Measurements from ENCODE around the gene FSHR. TPM values are rescaled to one million over a fixed set of nuclear protein-coding genes. Genes with fewer than 3 reads are reported as not detected.

The FSHR gene
- total RNA-seq, 1 donor from 2014 or later = not detected

DNA sequence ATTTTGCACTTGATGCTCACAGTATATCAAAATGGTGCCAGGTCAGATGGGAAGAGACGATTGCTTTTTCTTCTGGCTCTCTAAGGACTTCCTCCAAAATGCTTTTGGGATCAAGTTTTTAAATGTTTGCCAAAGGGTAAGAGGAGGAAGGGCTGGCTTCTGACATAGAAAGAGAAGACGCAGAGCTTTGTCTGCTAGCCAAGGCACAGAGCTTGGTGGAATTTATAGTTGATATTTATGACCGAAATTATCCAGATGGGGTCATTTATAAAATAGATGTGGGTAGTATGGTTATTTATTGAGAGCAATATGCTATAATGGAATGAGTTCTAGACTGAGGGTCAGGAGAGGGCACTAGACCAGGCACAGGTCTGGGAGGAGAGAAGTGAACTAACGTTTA lies 193.3 kb downstream of the FSHR start:
- no peak overlapping the region for H3K27ac Mint-ChIP-seq (ENCODE audit: unreplicated experiment)

DNA sequence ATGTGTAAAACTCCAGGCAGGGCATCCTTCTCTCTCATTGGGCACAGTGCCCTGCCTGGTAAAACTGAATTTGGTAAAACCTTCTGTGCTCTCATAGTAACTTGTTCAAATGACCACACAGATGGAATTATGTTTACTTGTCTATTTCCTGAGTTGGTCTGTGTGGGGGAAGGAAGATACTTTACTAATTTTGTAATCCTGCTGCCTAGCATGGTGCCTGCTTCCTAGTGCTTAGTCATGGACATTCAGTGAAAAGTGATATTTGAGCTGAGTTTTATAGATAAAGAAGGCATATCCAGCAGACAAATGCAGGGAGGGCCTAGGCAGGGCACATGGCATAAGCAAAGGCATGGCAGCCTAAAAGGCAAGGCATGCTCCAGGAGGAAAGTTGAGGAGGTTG lies 199.4 kb downstream of the FSHR start:
- Mint-ChIP-seq H3K27ac (ENCODE audit: unreplicated experiment) (no peak overlapping the region), H3K36me3 (ENCODE audit: low read depth, unreplicated experiment) (no peaks in the 10 kb centered on the region), H3K27me3 (ENCODE audit: unreplicated experiment) (peaks cover 6% of the 10 kb centered on the region), H3K4me1 (ENCODE audit: unreplicated experiment) (no peaks in the 10 kb centered on the region), H3K4me3 (ENCODE audit: unreplicated experiment) (no peak overlapping the region), H3K9me3 (ENCODE audit: unreplicated experiment) (no peaks in the 10 kb centered on the region)
- TF ChIP-seq, protein P1, sequence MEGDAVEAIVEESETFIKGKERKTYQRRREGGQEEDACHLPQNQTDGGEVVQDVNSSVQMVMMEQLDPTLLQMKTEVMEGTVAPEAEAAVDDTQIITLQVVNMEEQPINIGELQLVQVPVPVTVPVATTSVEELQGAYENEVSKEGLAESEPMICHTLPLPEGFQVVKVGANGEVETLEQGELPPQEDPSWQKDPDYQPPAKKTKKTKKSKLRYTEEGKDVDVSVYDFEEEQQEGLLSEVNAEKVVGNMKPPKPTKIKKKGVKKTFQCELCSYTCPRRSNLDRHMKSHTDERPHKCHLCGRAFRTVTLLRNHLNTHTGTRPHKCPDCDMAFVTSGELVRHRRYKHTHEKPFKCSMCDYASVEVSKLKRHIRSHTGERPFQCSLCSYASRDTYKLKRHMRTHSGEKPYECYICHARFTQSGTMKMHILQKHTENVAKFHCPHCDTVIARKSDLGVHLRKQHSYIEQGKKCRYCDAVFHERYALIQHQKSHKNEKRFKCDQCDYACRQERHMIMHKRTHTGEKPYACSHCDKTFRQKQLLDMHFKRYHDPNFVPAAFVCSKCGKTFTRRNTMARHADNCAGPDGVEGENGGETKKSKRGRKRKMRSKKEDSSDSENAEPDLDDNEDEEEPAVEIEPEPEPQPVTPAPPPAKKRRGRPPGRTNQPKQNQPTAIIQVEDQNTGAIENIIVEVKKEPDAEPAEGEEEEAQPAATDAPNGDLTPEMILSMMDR (IDR thresholded peaks at IDR 0.05; ENCODE audit: unreplicated experiment) = no peak
- DNase-seq (ENCODE audit: low spot score) = no peak

More for the DNA sequence above, 193.3 kb downstream of the FSHR start:
- no peak for DNase-seq (ENCODE audit: low spot score)
- TF ChIP-seq, protein P1 (IDR thresholded peaks at IDR 0.05; ENCODE audit: unreplicated experiment) = no peak
- H3K4me1 Mint-ChIP-seq (ENCODE audit: unreplicated experiment) = peaks cover 5% of the 10 kb centered on the region
- no peak overlapping the region for H3K4me3 Mint-ChIP-seq (ENCODE audit: unreplicated experiment)
- H3K27me3 Mint-ChIP-seq (ENCODE audit: unreplicated experiment) = peaks cover 2% of the 10 kb centered on the region
- no peaks in the 10 kb centered on the region for H3K9me3 Mint-ChIP-seq (ENCODE audit: unreplicated experiment)
- no peaks in the 10 kb centered on the region for H3K36me3 Mint-ChIP-seq (ENCODE audit: low read depth, unreplicated experiment)

DNA sequence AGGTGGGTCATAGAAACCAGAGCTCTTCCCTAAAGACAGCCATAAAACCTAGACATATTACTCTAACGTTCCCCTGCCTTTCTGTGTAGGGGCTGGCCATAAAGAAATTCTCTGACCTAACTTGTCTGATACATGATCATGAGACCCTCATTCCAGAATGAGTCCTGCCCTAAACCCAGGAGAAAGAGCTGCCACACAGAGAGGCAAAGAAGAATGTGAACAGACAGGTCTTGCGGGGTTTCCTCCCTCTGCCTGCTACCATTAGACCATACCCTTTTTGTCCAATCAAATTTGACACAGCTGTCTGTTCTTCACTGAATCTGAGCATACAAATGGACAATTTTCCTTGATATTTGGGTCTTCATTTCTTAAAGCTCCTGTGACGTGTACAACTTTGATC lies 200.0 kb downstream of the FSHR start:
- H3K4me1 Mint-ChIP-seq (ENCODE audit: unreplicated experiment) = no peaks in the 10 kb centered on the region
- H3K27me3 Mint-ChIP-seq (ENCODE audit: unreplicated experiment) = peaks cover 6% of the 10 kb centered on the region
- no peak overlapping the region for H3K4me3 Mint-ChIP-seq (ENCODE audit: unreplicated experiment)
- no peaks in the 10 kb centered on the region for H3K9me3 Mint-ChIP-seq (ENCODE audit: unreplicated experiment)
- TF ChIP-seq, protein P1 (IDR thresholded peaks at IDR 0.05; ENCODE audit: unreplicated experiment) = no peak
- no peak for DNase-seq (ENCODE audit: low spot score)
- H3K27ac Mint-ChIP-seq (ENCODE audit: unreplicated experiment) = no peak overlapping the region
- H3K36me3 Mint-ChIP-seq (ENCODE audit: low read depth, unreplicated experiment) = no peaks in the 10 kb centered on the region

DNA sequence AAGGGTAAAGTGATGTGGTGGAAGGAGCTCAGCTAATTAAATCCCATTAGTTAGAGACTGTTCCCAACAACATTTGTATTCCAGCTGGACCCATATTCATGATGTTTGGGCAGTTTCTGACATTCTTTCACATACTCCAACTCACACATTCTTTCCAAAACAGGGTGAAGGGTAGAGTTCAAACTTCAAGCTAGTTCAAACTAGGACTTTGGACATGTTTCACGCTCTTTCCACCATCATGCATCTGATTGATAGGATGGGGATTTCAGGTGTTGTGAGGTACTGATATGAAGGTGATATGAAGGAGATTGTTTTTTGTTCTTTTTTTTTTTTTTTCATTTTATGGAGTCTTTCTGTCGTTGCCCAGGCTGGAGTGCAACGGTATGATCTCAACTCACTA lies 201.7 kb downstream of the FSHR start:
- H3K27me3 Mint-ChIP-seq (ENCODE audit: unreplicated experiment) = peaks cover 6% of the 10 kb centered on the region
- H3K36me3 Mint-ChIP-seq (ENCODE audit: low read depth, unreplicated experiment) = no peaks in the 10 kb centered on the region
- no peaks in the 10 kb centered on the region for H3K4me1 Mint-ChIP-seq (ENCODE audit: unreplicated experiment)
- H3K9me3 Mint-ChIP-seq (ENCODE audit: unreplicated experiment) = no peaks in the 10 kb centered on the region
- TF ChIP-seq, protein P1 (IDR thresholded peaks at IDR 0.05; ENCODE audit: unreplicated experiment) = no peak
- H3K27ac Mint-ChIP-seq (ENCODE audit: unreplicated experiment) = no peak overlapping the region
- DNase-seq (ENCODE audit: low spot score) = no peak
- no peak overlapping the region for H3K4me3 Mint-ChIP-seq (ENCODE audit: unreplicated experiment)

DNA sequence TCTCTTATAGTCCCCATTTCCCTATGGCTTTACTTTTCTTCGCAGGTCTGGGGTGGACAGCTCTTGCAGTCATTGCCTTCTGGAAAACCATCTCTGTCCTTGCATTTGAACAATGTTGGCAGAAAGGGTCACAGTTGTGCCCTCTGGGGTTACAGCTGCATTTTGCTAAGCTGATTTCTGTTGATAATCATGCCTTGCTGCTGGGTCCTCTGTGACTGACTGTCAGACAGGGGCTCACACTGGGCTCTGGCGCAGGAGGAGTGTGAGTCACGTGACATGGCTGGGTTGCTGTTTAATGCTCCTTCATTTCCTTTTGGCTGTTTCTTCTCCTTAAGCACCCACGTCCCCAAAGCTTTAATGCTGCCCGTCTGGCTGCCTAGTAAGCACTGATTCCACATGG lies 202.2 kb downstream of the FSHR start:
- Mint-ChIP-seq H3K4me1 (ENCODE audit: unreplicated experiment) (no peaks in the 10 kb centered on the region), H3K9me3 (ENCODE audit: unreplicated experiment) (no peaks in the 10 kb centered on the region), H3K27ac (ENCODE audit: unreplicated experiment) (no peak overlapping the region), H3K27me3 (ENCODE audit: unreplicated experiment) (peaks cover 4% of the 10 kb centered on the region), H3K36me3 (ENCODE audit: low read depth, unreplicated experiment) (no peaks in the 10 kb centered on the region), H3K4me3 (ENCODE audit: unreplicated experiment) (no peak overlapping the region)
- TF ChIP-seq, protein P1 (IDR thresholded peaks at IDR 0.05; ENCODE audit: unreplicated experiment) = no peak
- DNase-seq (ENCODE audit: low spot score) = no peak

All from endothelial cell (in vitro differentiated cells).